Measurements from ENCODE around the gene CABP4. TPM values are rescaled to one million over a fixed set of nuclear protein-coding genes. Genes with fewer than 3 reads are reported as not detected.

Gene CABP4
- total and polyA plus RNA-seq, 2 donors (not counting 3 experiments of a cell fraction or from before 2014, with no cell fraction given) = 2.4 to 5.0 TPM

DNA sequence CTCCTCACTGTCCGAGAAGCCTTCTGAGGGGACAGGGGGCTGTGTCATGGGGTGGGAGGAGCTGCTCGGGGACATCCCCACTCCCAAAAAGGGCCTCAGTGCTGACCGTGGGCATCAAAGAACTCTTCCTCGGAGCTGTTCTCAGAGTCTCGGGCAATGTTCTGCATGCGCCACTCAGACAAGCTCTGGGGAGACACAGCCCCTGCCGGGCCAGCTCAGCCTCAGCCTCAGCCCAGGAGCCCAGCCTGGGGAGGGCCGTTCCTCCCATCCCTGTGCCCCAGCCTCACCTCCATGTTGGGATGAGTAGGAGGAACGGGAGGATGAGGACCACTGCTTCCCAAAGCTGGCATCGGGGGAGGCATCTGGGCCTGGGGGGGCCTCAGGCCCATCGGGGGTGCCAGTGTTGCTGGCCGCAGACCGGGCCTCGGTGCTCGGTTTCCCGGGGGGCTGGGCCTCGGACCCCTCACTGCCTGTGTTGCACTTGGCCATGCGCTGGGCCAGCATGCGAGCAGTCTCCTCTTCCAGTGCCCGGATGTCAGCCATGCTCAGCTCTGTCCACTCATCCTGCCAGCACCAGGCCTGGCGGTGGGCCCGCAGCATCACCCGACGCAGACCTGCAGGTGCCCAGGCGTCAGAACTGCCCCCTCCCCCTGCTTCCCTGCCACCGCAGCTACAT lies 44.8 kb downstream of the CABP4 start:
- H3K9me3 ChIP-seq (replicated peaks; ENCODE audit: control insufficient read depth, insufficient read depth, low read length) = no peaks in the 10 kb centered on the region
- H3K4me2 ChIP-seq (ENCODE audit: insufficient read depth, low read length) = no peak overlapping the region
- H3K27me3 ChIP-seq (ENCODE audit: control insufficient read depth in 2 of 2, insufficient read depth in 2 of 2, low read length in 2 of 2) = no peaks in the 10 kb centered on the region
- no peak overlapping the region for H3K9ac ChIP-seq (replicated peaks; ENCODE audit: extremely low read depth, insufficient read depth, low read length)
- no peak overlapping the region for H3K27ac ChIP-seq (ENCODE audit: insufficient read depth, low read depth, low read length)
- DNase-seq (ENCODE audit: low read depth, low spot score) = no peak
- no peak overlapping the region for H2AFZ ChIP-seq (ENCODE audit: low read depth, low read length)
- H3K9me1 ChIP-seq (replicated peaks; ENCODE audit: control insufficient read depth, extremely low read depth, insufficient read depth, low read length) = no peaks in the 10 kb centered on the region
- POLR2A ChIA-PET = no interaction called here
- no peaks in the 10 kb centered on the region for H3K79me2 ChIP-seq (ENCODE audit: control insufficient read depth, insufficient read depth, low read length)
- H3K4me1 ChIP-seq (ENCODE audit: control insufficient read depth, extremely low read depth, insufficient read depth, low read length) = peaks cover 7% of the 10 kb centered on the region
- BruUV-seq (replicated peaks) = no TSS peak
- intact Hi-C loops (cut with micrococcal nuclease) (loop anchor here (10.0 kb wide), 1 partner anchor 235 kb away; the partner anchor contains the start of gene GRK2), dilution Hi-C loops (cut with MboI; ENCODE audit: extremely low pct_ligation_motif_present, low sequenced_read_pairs) (no loop called here)
- H4K20me1 ChIP-seq (replicated peaks; ENCODE audit: control insufficient read depth, extremely low read depth, insufficient read depth, low read length) = no peaks in the 10 kb centered on the region
- TF ChIP-seq JUN (IDR thresholded peaks at IDR 0.05; ENCODE audit: borderline replicate concordance, insufficient read depth, insufficient read length, low read depth) (no peak), FOS (IDR thresholded peaks at IDR 0.05; ENCODE audit: borderline replicate concordance, insufficient read depth, low read length) (no peak), EZH2 (IDR thresholded peaks at IDR 0.05; ENCODE audit: borderline replicate concordance, low read depth, low read length, severe bottlenecking) (no peak), POLR2A (IDR thresholded peaks at IDR 0.05; ENCODE audit: low read depth, low read length) (no peak), GATA2 (IDR thresholded peaks at IDR 0.05; ENCODE audit: insufficient read depth, insufficient read length, low read depth, low read length) (no peak), MAX (IDR thresholded peaks at IDR 0.05; ENCODE audit: insufficient read depth, insufficient read length) (no peak), POLR2AphosphoS5 (IDR thresholded peaks at IDR 0.05; ENCODE audit: insufficient read depth, low read depth, low read length) (no peak), MYC (IDR thresholded peaks at IDR 0.05; ENCODE audit: low read depth, low read length) (no peak), CTCF (IDR thresholded peaks at IDR 0.05; ENCODE audit: extremely low read depth in 1 of 2, insufficient read depth in 1 of 2, low read depth in 1 of 2, low read length in 2 of 2) (no peak)
- CTCF ChIA-PET = no interaction called here
- no peak for FAIRE-seq
- H3K36me3 ChIP-seq (ENCODE audit: control insufficient read depth in 2 of 2, extremely low read depth in 1 of 2, insufficient read depth in 2 of 2, low read length in 2 of 2) = no peaks in the 10 kb centered on the region
- H3K4me3 ChIP-seq (replicated peaks in 1 of 3; ENCODE audit: insufficient read depth in 1 of 3, low read depth in 1 of 3, low read length in 3 of 3) = no peak overlapping the region
